GM21529 (cell line): Measurements from ENCODE around the gene ASB2.

Experiments
- ATAC-seq: cut with Tn5 transposase; IDR thresholded peaks from one replicate; pipeline ENCODE4 v1.9.1; 2021; ENCODE audit not compliant: unreplicated experiment

Gene ASB2, protein sequence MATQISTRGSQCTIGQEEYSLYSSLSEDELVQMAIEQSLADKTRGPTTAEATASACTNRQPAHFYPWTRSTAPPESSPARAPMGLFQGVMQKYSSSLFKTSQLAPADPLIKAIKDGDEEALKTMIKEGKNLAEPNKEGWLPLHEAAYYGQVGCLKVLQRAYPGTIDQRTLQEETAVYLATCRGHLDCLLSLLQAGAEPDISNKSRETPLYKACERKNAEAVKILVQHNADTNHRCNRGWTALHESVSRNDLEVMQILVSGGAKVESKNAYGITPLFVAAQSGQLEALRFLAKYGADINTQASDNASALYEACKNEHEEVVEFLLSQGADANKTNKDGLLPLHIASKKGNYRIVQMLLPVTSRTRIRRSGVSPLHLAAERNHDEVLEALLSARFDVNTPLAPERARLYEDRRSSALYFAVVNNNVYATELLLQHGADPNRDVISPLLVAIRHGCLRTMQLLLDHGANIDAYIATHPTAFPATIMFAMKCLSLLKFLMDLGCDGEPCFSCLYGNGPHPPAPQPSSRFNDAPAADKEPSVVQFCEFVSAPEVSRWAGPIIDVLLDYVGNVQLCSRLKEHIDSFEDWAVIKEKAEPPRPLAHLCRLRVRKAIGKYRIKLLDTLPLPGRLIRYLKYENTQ

GRCh38 chr14:93976477-93977057 lies at the start of gene ASB2:
Gene ASB2 (minus strand): TSS chr14:93976570. CDS start chr14:93964539, 12,031 bp downstream.
- ATAC-seq, result peak; percentile 15

DNA sequence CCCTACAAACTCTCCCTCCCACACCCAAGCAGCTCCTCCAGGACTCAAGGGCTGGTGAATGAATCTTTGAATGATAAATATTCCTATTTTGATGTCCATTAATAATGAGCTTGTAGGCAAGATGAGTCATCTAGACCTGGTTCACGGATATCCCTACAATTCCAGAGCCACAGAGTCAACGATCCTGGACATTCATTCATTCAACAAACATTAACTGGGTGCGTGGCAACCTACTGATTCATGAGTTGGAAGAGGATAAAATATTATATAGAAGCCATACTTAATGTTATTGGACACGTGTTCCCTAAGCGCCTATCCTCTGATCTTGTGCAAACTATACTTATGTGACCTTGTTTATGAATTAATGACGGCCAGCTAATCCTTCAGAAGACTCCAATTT lies 49.4 kb upstream of the ASB2 start:
- no peak for ATAC-seq

DNA sequence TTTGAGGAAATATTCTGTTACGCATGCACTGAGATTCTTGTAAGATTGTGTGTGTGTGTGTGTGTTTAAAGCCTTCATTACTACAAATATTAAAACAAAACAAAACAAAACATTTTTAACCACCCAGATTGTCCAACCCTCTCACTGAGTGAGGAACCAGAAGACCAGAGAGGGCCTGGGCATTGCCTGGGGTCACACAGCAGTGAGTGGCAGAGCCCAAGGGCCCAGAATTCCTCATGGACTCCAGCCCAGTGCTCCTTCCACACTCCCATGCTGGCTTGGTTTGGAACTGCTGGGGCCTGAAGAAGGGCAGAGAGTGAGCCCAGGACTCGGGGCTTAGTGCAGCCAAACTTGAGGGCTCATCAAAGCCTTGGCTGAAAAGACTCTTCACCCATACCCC lies 48.2 kb upstream of the ASB2 start:
- ATAC-seq, result no peak

DNA sequence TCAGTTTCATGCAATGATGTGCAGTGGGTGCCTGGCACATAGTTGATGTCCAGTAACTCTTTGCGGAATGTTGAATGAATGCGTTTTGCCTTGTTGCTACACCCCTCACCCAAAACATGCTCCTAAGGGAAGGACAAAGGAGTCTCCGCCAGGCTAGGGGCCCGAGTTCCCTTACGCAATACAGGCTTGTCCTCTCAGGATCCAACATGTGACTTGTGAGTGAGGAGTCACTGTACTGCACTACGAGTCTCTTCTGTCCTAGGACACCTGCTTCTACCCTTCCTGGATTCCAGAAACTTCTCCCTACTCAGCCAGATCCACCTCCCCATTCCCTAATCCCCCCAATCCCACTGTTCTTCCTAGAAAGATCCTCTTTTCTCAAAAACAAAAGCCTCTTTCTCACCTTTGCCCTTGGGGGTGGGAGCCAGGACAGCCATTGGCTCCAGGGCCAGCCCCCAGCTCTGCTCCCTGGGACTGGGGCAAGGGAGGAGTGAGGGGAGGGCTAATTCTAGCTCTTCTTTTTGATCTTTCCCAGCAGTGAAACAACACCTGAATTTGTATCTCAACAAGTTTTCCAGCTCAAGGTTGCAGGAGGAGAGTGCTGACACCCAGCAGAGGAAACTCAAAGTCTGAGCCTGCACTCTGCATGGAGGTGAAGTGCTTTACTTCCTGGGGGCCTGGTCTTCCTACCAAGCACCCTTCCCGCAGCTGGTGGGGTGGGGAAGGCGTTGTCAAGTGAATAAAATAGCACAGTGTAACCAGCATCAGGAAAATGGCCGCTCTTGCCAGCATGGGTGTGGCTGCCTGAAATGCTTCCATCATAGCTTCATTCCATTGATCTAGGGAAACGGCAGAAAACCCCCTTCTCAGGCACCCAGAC lies 46.4 kb upstream of the ASB2 start:
- no peak for ATAC-seq

- ATAC-seq, result no peak
Measured at GRCh38 chr14:94021416-94022157, 45.2 kb upstream of the ASB2 start.

- no peak for ATAC-seq
Measured at GRCh38 chr14:94021001-94021400, 44.6 kb upstream of the ASB2 start.

GRCh38 chr14:94020267-94020666 lies 43.9 kb upstream of the ASB2 start:
- no peak for ATAC-seq

DNA sequence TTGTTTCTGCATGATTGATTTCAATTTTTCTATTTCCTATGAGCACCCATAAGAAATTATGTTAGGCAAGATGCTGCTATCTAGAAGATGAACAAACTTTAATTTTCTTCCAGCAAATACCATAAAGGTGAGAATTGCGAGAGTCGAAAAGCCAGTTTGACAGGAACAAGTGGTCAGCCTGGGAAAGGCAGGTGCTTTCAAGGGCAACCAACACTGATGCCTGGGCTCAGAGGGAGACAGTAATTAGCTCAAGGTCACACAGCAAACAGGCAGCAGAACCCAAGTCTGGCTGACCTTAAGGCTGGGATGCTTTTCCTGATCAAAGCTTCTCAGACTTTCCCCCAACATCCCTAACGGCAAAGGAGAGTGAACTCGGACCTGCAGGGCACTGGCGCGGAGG lies 43.0 kb upstream of the ASB2 start:
- ATAC-seq, result no peak

GRCh38 chr14:94018308-94018707 lies 41.9 kb upstream of the ASB2 start:
- no peak for ATAC-seq

DNA sequence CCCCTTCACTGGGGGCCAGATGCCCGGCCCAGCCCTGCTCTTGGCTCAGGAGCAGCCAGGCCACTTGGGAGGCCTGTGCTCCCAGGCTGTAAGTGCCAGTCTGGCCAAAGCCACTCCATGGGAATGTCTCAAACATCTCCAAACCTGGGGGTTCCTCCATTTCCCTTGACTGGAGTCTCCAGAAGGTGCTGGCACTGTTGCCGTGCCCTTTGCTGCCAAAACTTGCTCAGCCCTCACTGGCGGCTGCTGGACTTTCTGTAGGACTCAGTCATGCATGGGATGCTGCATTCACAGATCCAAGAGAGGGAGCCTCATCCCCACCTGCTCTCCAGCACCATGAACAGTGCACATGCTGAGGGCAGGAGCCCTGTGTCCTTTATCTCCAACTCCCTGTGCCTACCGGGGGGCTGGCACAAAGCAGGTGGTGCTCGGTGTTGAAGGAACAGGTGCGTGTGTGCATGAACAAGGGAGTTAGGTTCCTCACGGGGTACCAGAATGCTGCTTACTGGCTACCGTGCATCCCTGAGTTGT lies 40.1 kb upstream of the ASB2 start:
- ATAC-seq, result no peak

DNA sequence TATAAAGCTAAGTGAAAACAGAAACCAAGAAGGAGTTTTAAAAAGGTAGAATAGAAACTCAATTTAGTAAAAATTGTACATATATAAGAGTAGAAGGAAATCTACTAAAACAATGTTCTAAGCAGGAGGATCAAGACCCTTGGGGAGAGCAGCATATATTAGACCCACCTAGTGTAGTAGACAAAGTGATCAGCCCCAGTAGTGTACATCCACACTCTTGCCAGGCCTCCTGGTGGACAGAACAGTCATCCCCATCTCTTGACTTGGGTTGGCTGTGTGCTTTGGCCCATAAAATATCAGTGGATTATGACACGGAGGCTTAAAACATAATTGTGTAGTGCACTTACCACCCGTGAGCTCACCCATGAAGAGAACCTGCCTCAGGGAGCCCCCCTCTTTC lies 38.9 kb upstream of the ASB2 start:
- ATAC-seq, result no peak

GRCh38 chr14:94014382-94014781 lies 38.0 kb upstream of the ASB2 start:
- ATAC-seq, result no peak

GRCh38 chr14:94011795-94012194 lies 35.4 kb upstream of the ASB2 start:
- ATAC-seq, result peak; percentile 58

DNA sequence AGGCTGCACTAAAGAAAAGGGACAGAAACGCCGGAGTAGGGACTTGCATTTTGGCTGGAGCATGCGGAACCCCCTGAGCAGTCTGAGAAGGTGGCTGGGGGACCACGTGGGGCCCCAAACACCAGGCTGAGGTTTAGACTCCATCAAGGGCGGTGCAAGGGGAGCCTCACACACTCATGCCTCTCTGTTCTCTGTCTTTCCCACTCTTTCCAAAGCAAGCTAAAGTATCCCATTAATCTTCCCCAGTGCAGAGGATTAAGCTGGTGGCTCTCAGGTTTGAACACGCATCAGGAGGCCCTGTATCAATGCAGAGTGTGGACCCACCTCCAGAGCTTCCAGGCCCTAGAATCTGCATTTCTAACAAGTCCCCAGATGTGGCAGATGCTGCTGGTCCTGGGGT lies 34.3 kb upstream of the ASB2 start:
- no peak for ATAC-seq

DNA sequence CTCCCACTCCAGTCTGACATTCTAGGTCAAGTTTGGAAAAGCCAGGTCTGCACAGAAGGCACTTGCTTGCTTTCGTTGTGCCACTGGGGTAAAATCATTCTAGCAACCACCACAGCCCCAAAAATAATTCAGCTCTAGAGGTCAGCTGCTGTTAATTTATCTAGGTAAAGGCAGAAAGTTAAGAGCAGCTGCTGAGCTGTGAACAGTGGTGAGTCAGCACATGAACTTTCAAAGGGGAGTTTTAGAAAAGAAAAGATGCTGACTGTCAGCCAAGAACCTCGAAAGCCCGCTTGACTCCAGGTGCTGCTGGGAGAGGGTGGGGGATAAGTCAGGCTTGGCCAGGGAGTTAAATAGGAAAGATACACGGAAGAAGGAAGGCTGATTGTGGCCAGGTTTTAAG lies 33.4 kb upstream of the ASB2 start:
- ATAC-seq, result peak; percentile 62

GRCh38 chr14:94008234-94008633 lies 31.9 kb upstream of the ASB2 start:
- no peak for ATAC-seq

DNA sequence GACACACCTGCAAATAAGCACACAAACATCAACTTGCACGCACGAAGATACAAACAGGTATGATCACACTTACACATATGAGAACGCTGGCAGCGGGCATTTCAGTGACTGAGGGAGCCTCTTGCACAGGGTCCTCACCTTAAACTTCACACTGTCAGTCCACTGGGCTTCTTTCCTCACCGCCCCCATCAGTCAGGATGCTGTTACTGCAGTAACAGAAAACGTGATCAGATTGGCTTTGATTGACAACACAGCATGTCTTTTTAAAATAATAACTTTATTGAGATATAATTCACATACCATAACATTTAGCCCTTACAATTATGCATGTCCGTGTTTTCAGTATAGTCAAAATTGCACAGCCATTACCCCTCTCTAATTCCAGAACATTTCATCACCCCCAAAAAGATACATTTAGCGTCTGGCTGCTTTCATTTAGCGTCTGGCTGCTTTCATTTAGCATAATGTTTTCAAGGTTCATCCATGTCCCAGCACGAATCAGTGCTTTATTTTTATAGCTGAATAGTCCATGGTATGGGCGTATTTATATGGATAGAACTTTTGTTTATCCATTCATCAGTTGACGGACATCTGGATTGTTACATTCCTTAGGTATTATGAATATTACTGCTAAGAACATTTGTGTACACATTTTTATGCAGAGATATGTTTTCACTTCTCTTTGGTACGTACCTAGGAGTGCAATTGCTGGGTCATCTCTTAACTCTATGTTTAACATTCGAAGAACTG lies 29.1 kb upstream of the ASB2 start:
- ATAC-seq, result no peak

DNA sequence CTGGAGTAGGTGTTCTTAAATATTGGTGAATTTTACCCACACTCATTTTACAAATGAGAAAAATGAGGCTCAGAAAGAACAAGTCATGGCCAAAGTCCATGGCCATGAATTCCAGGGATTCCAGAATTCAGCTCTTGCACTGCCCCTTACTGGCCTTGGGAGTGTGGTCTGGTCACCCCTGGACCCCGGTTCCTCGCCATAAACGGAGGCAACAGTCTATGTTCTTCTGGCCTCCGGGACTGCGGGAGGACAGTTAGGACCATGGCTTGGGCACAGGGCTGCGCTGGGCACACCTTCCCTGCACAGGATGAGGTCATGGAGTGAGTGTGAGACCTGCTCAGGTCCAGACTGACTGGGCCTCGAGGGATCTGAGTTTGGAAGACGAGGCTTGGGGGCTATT lies 27.6 kb upstream of the ASB2 start:
- ATAC-seq, result no peak

- ATAC-seq, result no peak
Measured at GRCh38 chr14:94003397-94003796, 27.0 kb upstream of the ASB2 start.
